Measurements from ENCODE around the gene LRRC10B. TPM values are rescaled to one million over a fixed set of nuclear protein-coding genes. Genes with fewer than 3 reads are reported as not detected.

Gene LRRC10B
- total and polyA plus RNA-seq, 3 donors from 2014 or later, result 4.8 to 6.4 (median 5.5) TPM

DNA sequence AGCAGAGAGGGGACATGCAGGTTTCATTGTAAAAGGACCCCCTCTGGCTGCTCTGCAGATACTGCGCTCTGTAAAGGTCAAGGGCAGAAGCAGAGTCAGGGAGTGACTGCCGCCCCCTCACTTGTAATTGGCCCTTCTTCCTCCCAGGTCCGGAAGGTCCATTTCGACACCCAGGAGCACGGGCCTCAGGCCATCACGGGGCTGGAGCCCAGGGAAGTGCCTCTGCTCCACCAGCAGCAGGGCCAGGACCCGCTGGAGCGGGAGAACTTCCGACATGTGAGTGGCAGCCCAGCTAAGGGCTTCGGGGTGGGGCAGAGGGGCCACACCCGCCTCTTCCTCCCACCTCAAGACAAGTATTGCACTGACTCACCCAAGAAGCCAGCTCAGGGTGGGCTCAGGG, 24.0 kb upstream of the LRRC10B start:
- no peaks in the 10 kb centered on the region for H3K27me3 ChIP-seq
- DNase-seq, result no peak
- no peak for TF ChIP-seq POLR2A (IDR thresholded peaks at IDR 0.05)
- TF ChIP-seq, protein P1, sequence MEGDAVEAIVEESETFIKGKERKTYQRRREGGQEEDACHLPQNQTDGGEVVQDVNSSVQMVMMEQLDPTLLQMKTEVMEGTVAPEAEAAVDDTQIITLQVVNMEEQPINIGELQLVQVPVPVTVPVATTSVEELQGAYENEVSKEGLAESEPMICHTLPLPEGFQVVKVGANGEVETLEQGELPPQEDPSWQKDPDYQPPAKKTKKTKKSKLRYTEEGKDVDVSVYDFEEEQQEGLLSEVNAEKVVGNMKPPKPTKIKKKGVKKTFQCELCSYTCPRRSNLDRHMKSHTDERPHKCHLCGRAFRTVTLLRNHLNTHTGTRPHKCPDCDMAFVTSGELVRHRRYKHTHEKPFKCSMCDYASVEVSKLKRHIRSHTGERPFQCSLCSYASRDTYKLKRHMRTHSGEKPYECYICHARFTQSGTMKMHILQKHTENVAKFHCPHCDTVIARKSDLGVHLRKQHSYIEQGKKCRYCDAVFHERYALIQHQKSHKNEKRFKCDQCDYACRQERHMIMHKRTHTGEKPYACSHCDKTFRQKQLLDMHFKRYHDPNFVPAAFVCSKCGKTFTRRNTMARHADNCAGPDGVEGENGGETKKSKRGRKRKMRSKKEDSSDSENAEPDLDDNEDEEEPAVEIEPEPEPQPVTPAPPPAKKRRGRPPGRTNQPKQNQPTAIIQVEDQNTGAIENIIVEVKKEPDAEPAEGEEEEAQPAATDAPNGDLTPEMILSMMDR (IDR thresholded peaks at IDR 0.05), result no peak
- WGBS, 2 donors, result 64 to 67% methylated on average over 4 to 11 of the region's 11 CpGs
- peaks cover 18% of the 10 kb centered on the region for H3K4me1 ChIP-seq
- H3K36me3 ChIP-seq (ENCODE audit: low read depth, missing control alignments), result no peaks in the 10 kb centered on the region
- no peak overlapping the region for H3K4me3 ChIP-seq
- H3K27ac ChIP-seq, result no peak overlapping the region
- no peaks in the 10 kb centered on the region for H3K9me3 ChIP-seq
- intact Hi-C loops (cut with DNase I; ENCODE audit: low total_unique reads), result loop anchor here (10.0 kb wide), 1 partner anchor 150 kb away; no protein-coding TSS in a partner anchor

DNA sequence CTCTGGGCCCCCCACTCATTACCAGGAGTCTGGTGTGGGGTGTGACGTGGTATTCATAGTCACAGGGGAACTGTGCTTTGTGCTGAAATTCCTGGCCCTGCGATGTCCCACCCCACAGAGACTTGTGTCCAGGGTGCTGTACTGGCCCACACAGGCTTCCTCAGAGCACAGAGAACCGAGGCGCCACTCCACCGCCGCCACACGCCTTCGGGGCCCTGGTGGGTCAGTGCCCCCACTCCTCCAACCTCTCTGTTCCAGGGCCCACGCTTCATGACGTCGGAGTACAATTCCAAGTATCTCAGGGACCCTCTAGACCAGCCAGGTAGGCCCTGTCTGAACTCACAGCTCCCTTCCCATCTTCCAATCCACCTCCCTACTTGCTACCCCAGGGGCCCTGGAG, 23.5 kb upstream of the LRRC10B start:
- H3K4me3 ChIP-seq, result no peak overlapping the region
- WGBS, 2 donors, result 94% methylated on average over 11 of the region's 11 CpGs
- H3K4me1 ChIP-seq, result peaks cover 23% of the 10 kb centered on the region
- H3K27me3 ChIP-seq, result no peaks in the 10 kb centered on the region
- TF ChIP-seq, protein P1 (IDR thresholded peaks at IDR 0.05), result no peak
- TF ChIP-seq POLR2A (IDR thresholded peaks at IDR 0.05), result no peak
- no peak overlapping the region for H3K27ac ChIP-seq
- no peaks in the 10 kb centered on the region for H3K9me3 ChIP-seq
- H3K36me3 ChIP-seq (ENCODE audit: low read depth, missing control alignments), result no peaks in the 10 kb centered on the region
- no peak for DNase-seq
- intact Hi-C loops (cut with DNase I; ENCODE audit: low total_unique reads), result loop anchor here (10.0 kb wide), 1 partner anchor 150 kb away; no protein-coding TSS in a partner anchor

DNA sequence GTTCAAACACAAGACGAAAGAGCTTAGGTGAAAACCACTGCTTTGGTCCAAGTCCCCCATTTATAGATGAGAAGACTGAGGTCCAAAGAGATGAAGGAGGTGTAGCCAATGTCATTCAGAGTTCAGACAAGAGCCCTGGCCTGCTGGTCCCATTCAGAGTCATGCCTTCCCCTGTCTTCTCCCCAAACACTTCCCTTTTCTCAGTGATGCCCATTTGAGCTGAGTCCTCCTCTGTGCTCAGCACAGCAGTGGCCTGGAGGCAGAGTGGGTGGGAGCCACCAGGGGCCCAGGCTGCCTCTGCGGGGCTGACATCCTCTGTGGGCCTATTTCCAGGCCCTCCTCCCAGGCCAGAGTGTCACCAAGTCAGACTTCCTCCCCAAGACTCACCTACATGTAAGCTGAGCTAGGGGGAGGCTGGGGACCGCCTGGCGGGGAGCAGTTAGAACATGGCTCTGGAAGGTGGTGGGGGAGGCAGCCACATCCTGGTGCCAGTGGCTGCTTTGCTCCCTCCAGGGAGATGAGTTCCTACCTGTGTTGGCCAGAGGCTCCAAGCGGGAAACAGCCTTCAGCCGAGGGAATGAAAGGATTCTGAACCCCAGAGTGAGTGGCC, 22.4 kb upstream of the LRRC10B start:
- WGBS, 2 donors, result 92 to 96% methylated on average over 4 to 6 of the region's 6 CpGs
- intact Hi-C loops (cut with DNase I; ENCODE audit: low total_unique reads), result loop anchor here (10.0 kb wide), 1 partner anchor 149 kb away; no protein-coding TSS in a partner anchor
- H3K4me3 ChIP-seq, result no peak overlapping the region
- no peak for DNase-seq
- H3K4me1 ChIP-seq, result peaks cover 28% of the 10 kb centered on the region
- no peak overlapping the region for H3K27ac ChIP-seq
- no peaks in the 10 kb centered on the region for H3K36me3 ChIP-seq (ENCODE audit: low read depth, missing control alignments)
- H3K27me3 ChIP-seq, result no peaks in the 10 kb centered on the region
- TF ChIP-seq, protein P1 (IDR thresholded peaks at IDR 0.05), result no peak
- no peak for TF ChIP-seq POLR2A (IDR thresholded peaks at IDR 0.05)
- H3K9me3 ChIP-seq, result no peaks in the 10 kb centered on the region

DNA sequence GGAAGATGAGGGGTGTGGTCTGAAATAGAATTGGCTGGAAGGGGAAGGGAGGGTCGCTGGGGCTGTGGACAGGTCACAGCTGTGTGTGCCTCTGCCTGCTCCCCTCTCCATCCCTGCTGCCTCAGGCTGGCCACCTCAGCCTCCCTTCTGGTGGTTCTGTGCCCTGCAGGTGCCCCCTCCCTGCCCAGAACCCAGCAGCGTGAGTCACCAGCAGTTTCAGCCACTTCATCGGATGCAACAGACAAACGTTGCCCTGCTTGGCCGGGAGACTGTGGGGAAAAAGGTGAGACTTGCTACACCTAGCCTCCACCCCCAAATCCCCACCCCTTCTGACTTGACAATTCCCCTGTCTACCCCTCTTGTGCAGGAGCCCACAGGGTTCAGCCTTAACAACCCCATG, 21.8 kb upstream of the LRRC10B start:
- Histone ChIP-seq H3K36me3 (ENCODE audit: low read depth, missing control alignments) (no peaks in the 10 kb centered on the region), H3K9me3 (no peaks in the 10 kb centered on the region), H3K4me1 (peaks cover 28% of the 10 kb centered on the region), H3K27me3 (no peaks in the 10 kb centered on the region), H3K4me3 (no peak overlapping the region), H3K27ac (no peak overlapping the region)
- WGBS, 2 donors, result 92 to 94% methylated on average over 5 of the region's 5 CpGs
- TF ChIP-seq, protein P1 (IDR thresholded peaks at IDR 0.05), result no peak
- no peak for TF ChIP-seq POLR2A (IDR thresholded peaks at IDR 0.05)
- DNase-seq, result no peak
- intact Hi-C loops (cut with DNase I; ENCODE audit: low total_unique reads), result loop anchor here (10.0 kb wide), 1 partner anchor 148 kb away; no protein-coding TSS in a partner anchor
